ENCODE data around the gene BICC1. TPM values are rescaled to one million over a fixed set of nuclear protein-coding genes. Genes with fewer than 3 reads are reported as not detected.

The BICC1 gene
- total and polyA plus RNA-seq, 2 experiments from 2014 or later = 5.8 to 20.4 TPM

DNA sequence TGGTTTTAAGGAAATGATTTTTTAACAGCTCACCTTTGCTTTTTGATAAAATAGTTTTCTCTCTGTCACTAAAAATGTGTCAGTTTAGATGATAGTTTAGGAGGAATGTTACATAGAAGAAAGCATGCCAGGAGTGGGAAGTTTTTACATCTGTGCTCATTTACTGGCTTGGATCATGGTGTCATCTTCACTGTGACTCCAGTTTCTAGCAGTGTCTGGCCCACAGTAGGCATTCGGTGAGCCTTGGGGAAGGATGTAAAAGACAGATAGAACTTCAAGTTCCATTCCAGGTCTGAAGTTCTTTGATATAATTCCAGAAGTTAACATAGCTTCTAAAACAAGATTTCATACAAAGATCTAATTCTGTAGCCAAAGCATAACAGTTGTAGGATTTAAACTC lies 259.2 kb downstream of the BICC1 start:
- WGBS (ENCODE audit: low lambda C conversion rate, missing lambda C conversion rate) = 86% methylated on average over 1 of the region's 1 CpG
- no peaks in the 10 kb centered on the region for H4K20me1 ChIP-seq (ENCODE audit: insufficient read depth, poor library complexity, severe bottlenecking)

DNA sequence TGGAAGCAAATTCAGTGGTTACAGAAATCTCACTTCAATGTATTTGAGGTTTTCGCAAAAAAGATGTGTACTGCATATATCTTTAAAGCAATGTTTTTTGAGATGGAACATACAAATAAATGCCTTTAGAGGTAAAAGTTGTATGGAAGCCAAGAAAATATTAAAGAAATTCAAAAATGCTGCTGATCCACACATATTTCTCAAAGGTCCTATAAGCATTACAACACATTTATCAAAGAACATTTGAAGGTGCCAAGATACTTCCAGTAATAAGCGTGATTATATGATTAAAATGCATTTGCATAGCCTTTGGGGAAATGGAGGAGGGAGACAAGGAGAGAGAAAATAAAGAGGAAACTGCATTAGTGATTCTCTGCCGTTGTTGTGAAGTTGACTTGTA lies 260.1 kb downstream of the BICC1 start:
- H3K79me2 ChIP-seq = no peaks in the 10 kb centered on the region
- no peaks in the 10 kb centered on the region for H4K20me1 ChIP-seq (ENCODE audit: insufficient read depth, poor library complexity, severe bottlenecking)
- no peak for TF ChIP-seq EZH2phosphoT487 (IDR thresholded peaks at IDR 0.05; ENCODE audit: low read depth, severe bottlenecking, unreplicated experiment)
- TF ChIP-seq EZH2 (IDR thresholded peaks at IDR 0.05; ENCODE audit: borderline replicate concordance) = no peak

More for the DNA sequence above, 259.2 kb downstream of the BICC1 start:
- no peaks in the 10 kb centered on the region for H3K27me3 ChIP-seq
- TF ChIP-seq EZH2phosphoT487 (IDR thresholded peaks at IDR 0.05; ENCODE audit: low read depth, severe bottlenecking, unreplicated experiment) (no peak), EZH2 (IDR thresholded peaks at IDR 0.05; ENCODE audit: borderline replicate concordance) (no peak)
- TF ChIP-seq, protein P1, sequence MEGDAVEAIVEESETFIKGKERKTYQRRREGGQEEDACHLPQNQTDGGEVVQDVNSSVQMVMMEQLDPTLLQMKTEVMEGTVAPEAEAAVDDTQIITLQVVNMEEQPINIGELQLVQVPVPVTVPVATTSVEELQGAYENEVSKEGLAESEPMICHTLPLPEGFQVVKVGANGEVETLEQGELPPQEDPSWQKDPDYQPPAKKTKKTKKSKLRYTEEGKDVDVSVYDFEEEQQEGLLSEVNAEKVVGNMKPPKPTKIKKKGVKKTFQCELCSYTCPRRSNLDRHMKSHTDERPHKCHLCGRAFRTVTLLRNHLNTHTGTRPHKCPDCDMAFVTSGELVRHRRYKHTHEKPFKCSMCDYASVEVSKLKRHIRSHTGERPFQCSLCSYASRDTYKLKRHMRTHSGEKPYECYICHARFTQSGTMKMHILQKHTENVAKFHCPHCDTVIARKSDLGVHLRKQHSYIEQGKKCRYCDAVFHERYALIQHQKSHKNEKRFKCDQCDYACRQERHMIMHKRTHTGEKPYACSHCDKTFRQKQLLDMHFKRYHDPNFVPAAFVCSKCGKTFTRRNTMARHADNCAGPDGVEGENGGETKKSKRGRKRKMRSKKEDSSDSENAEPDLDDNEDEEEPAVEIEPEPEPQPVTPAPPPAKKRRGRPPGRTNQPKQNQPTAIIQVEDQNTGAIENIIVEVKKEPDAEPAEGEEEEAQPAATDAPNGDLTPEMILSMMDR (IDR thresholded peaks at IDR 0.05; ENCODE audit: poor library complexity) = no peak
- H3K4me3 ChIP-seq = no peak overlapping the region
- no peak overlapping the region for H3K4me2 ChIP-seq
- H2AFZ ChIP-seq = no peak overlapping the region
- H3K9me3 ChIP-seq (ENCODE audit: low read depth) = no peaks in the 10 kb centered on the region
- DNase-seq (ENCODE audit: low spot score) = no peak
- H3K27ac ChIP-seq = no peak overlapping the region
- H3K4me1 ChIP-seq (ENCODE audit: insufficient read depth) = peaks cover 8% of the 10 kb centered on the region
- no peaks in the 10 kb centered on the region for H3K9me2 ChIP-seq (replicated peaks; ENCODE audit: insufficient read depth)
- H3K36me3 ChIP-seq (replicated peaks; ENCODE audit: insufficient read depth, low read depth) = no peaks in the 10 kb centered on the region
- H3K79me2 ChIP-seq = no peaks in the 10 kb centered on the region

DNA sequence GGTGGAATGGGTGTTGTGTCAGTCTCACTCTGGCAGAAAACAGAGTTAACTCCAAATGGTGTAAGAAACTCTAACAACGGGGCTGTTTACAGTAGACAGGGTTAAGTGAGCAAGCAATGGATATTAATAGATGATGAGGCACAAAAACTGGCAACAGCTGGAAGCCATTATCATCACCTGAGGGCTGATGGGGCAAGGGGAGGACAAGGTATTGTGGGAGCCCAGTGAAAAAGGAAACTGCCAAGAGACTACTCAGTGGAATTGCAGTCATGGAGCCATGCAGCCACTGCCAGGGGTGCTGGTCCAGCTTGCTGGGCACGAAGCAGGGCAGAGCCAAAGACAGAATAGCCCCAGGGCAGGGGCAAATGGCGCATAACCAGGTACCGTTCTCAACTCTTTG lies 260.7 kb downstream of the BICC1 start:
- no peaks in the 10 kb centered on the region for H4K20me1 ChIP-seq (ENCODE audit: insufficient read depth, poor library complexity, severe bottlenecking)
- H3K36me3 ChIP-seq (replicated peaks; ENCODE audit: insufficient read depth, low read depth) = no peaks in the 10 kb centered on the region
- H3K27ac ChIP-seq = no peak overlapping the region
- TF ChIP-seq EZH2phosphoT487 (IDR thresholded peaks at IDR 0.05; ENCODE audit: low read depth, severe bottlenecking, unreplicated experiment) (no peak), EZH2 (IDR thresholded peaks at IDR 0.05; ENCODE audit: borderline replicate concordance) (no peak)
- TF ChIP-seq, protein P1 (IDR thresholded peaks at IDR 0.05; ENCODE audit: poor library complexity) = no peak
- no peaks in the 10 kb centered on the region for H3K27me3 ChIP-seq
- 79% methylated on average over 4 of the region's 4 CpGs for WGBS (ENCODE audit: low lambda C conversion rate, missing lambda C conversion rate)
- no peaks in the 10 kb centered on the region for H3K79me2 ChIP-seq
- H3K4me2 ChIP-seq = no peak overlapping the region
- H3K4me3 ChIP-seq = no peak overlapping the region
- no peaks in the 10 kb centered on the region for H3K9me2 ChIP-seq (replicated peaks; ENCODE audit: insufficient read depth)
- peaks cover 8% of the 10 kb centered on the region for H3K4me1 ChIP-seq (ENCODE audit: insufficient read depth)
- no peaks in the 10 kb centered on the region for H3K9me3 ChIP-seq (ENCODE audit: low read depth)
- H2AFZ ChIP-seq = no peak overlapping the region
- DNase-seq (ENCODE audit: low spot score) = no peak

More for the DNA sequence above, 260.1 kb downstream of the BICC1 start:
- WGBS (ENCODE audit: low lambda C conversion rate, missing lambda C conversion rate) = 92% methylated on average over 3 of the region's 3 CpGs
- H3K4me1 ChIP-seq (ENCODE audit: insufficient read depth) = peaks cover 8% of the 10 kb centered on the region
- no peaks in the 10 kb centered on the region for H3K27me3 ChIP-seq
- no peaks in the 10 kb centered on the region for H3K9me3 ChIP-seq (ENCODE audit: low read depth)
- no peaks in the 10 kb centered on the region for H3K36me3 ChIP-seq (replicated peaks; ENCODE audit: insufficient read depth, low read depth)
- no peaks in the 10 kb centered on the region for H3K9me2 ChIP-seq (replicated peaks; ENCODE audit: insufficient read depth)
- no peak for DNase-seq (ENCODE audit: low spot score)
- no peak overlapping the region for H3K27ac ChIP-seq
- no peak overlapping the region for H3K4me3 ChIP-seq
- H3K4me2 ChIP-seq = no peak overlapping the region
- H2AFZ ChIP-seq = no peak overlapping the region

DNA sequence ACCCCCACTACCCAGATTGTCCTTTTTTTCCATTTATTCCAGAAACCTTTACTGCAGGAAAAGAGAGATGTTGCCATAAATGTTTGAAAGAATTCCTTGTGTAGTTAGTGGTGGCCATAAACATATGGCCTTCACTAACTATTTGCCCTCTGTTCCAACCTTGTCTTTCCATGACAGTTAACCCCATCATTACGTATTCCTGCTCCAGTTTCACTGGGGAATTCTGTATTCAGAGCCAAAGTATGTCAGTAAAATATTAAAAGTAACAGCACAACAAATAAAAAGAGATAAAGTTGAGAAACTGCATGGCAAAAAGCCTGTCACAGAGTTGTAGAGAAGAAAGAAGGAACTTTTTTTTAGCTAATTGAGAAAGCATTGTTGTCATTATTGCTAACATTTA lies 261.3 kb downstream of the BICC1 start:
- no peak overlapping the region for H3K4me2 ChIP-seq
- peaks cover 8% of the 10 kb centered on the region for H3K4me1 ChIP-seq (ENCODE audit: insufficient read depth)
- no peak for DNase-seq (ENCODE audit: low spot score)
- no peaks in the 10 kb centered on the region for H3K9me3 ChIP-seq (ENCODE audit: low read depth)
- no peak overlapping the region for H3K4me3 ChIP-seq
- no peak overlapping the region for H2AFZ ChIP-seq
- H3K9me2 ChIP-seq (replicated peaks; ENCODE audit: insufficient read depth) = no peaks in the 10 kb centered on the region
- H3K79me2 ChIP-seq = no peaks in the 10 kb centered on the region
- WGBS (ENCODE audit: low lambda C conversion rate, missing lambda C conversion rate) = 50% methylated on average over 1 of the region's 1 CpG
- no peaks in the 10 kb centered on the region for H3K27me3 ChIP-seq
- H4K20me1 ChIP-seq (ENCODE audit: insufficient read depth, poor library complexity, severe bottlenecking) = no peaks in the 10 kb centered on the region
- TF ChIP-seq, protein P1 (IDR thresholded peaks at IDR 0.05; ENCODE audit: poor library complexity) = no peak
- no peak overlapping the region for H3K27ac ChIP-seq
- no peaks in the 10 kb centered on the region for H3K36me3 ChIP-seq (replicated peaks; ENCODE audit: insufficient read depth, low read depth)
